ENCODE results near the gene DVL1. TPM values are rescaled to one million over a fixed set of nuclear protein-coding genes. Genes with fewer than 3 reads are reported as not detected.

The DVL1 gene
- total RNA-seq, 6 donors from 2014 or later, result 71.8 to 205 (median 90.6) TPM

DNA sequence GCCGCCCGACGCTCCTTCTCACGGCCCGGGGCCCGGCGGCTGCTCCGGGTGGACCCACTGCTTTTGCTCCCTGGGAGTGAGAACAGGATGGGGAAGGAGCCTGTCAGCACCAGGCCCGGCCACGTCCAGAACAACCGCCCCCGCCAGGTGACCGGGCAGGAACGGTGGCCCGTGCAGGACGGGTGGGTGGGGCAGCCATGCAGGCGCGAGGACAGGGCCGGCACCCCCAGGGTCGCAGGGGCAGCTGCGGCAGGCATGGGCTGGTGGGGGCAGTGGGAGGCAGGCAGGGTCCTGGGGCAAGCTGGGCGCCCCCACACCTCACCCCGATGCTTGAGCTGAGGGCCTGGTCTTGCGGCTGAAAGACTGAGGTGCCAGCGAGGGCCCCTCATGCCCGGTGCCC, 12.8 kb downstream of the DVL1 start:
- no peaks in the 10 kb centered on the region for H3K27me3 ChIP-seq
- peaks cover 0 to 17% (median 1%) of the 10 kb centered on the region in 4 donors for H3K4me1 ChIP-seq
- H3K36me3 ChIP-seq, result peaks cover 3 to 64% (median 44%) of the 10 kb centered on the region in 4 donors
- H3K27ac ChIP-seq, result no peak overlapping the region
- H3K4me3 ChIP-seq, result no peak overlapping the region
- 96 to 98% methylated on average over 8 to 22 of the region's 26 CpGs for WGBS, 2 donors
- no peak for ATAC-seq (ENCODE audit: low FRiP score in 2 of 2)
- peak in 1 of 2 donors; percentile 79 for DNase-seq
- H3K9me3 ChIP-seq, result no peaks in the 10 kb centered on the region
- TF ChIP-seq EP300 (IDR thresholded peaks at IDR 0.05) (no peak), CTCF (IDR thresholded peaks at IDR 0.05) (no peak), POLR2A (IDR thresholded peaks at IDR 0.05) (no peak), POLR2AphosphoS5 (IDR thresholded peaks at IDR 0.05) (no peak)

- H3K36me3 ChIP-seq, result peaks cover 3 to 58% (median 41%) of the 10 kb centered on the region in 4 donors
- WGBS, 2 donors, result 60 to 88% methylated on average over 1 to 19 of the region's 21 CpGs
- H3K27ac ChIP-seq, result no peak overlapping the region
- no peaks in the 10 kb centered on the region for H3K27me3 ChIP-seq
- ATAC-seq (ENCODE audit: low FRiP score in 2 of 2) (no peak), DNase-seq (peak in 1 of 2 donors; percentile 75)
- no peaks in the 10 kb centered on the region for H3K9me3 ChIP-seq
- peaks cover 0 to 23% (median 8%) of the 10 kb centered on the region in 4 donors for H3K4me1 ChIP-seq
- no peak for TF ChIP-seq EP300 (IDR thresholded peaks at IDR 0.05)
- TF ChIP-seq POLR2AphosphoS5 (IDR thresholded peaks at IDR 0.05), result no peak
- TF ChIP-seq POLR2A (IDR thresholded peaks at IDR 0.05), result no peak
- no peak for TF ChIP-seq CTCF (IDR thresholded peaks at IDR 0.05)
- H3K4me3 ChIP-seq, result no peak overlapping the region
Measured at GRCh38 chr1:1335792-1336248, 13.4 kb downstream of the DVL1 start.

DNA sequence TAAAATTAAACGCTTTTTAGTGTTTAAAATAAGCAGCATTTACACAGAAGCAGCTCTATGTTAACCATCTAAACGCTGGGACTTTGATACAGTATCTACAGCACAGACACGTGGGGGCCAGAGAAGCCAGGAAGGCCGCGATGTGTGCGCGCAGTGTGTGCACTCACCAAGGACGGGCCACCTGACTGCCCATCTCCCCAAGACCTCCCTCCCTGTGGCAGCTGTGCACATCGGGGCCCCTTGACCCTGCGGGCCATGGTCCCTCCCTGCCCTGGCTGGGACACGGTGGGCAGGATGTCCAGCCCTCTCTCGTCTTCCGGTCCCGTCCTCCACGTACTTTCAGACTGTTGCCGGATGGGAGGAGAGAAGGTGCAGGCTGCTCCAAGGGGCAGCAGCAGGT, 13.9 kb downstream of the DVL1 start:
- no peak for TF ChIP-seq POLR2A (IDR thresholded peaks at IDR 0.05)
- no peak for TF ChIP-seq POLR2AphosphoS5 (IDR thresholded peaks at IDR 0.05)
- TF ChIP-seq EP300 (IDR thresholded peaks at IDR 0.05), result no peak
- no peak for TF ChIP-seq CTCF (IDR thresholded peaks at IDR 0.05)
- Histone ChIP-seq H3K9me3 (no peaks in the 10 kb centered on the region), H3K4me1 (peaks cover 0 to 28% (median 11%) of the 10 kb centered on the region in 4 donors), H3K36me3 (peaks cover 3 to 52% (median 37%) of the 10 kb centered on the region in 4 donors), H3K4me3 (no peak overlapping the region), H3K27ac (no peak overlapping the region), H3K27me3 (no peaks in the 10 kb centered on the region)
- 75 to 87% methylated on average over 12 to 16 of the region's 16 CpGs for WGBS, 2 donors
- DNase-seq, result peak in 1 of 2 donors; percentile 59
- no peak for ATAC-seq (ENCODE audit: low FRiP score in 2 of 2)

DNA sequence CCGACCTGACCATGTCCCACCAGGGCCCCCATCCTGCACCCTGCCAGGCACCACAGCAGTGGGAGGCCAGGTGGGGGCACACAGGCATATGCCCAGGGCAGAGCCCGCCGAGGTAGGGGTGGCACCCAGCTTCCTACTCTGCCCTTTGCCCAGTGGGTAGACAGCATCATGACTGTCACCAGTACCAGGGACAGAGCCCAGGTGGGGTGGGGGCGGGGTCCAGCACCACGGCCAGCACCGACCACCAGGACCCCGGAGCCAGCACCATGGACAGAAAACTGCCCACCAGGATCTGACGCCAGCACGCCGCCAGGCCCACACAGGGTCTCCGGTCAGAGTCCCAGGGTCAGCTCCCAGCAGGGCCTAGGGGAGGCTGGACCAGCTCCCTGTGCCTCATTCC, 14.4 kb downstream of the DVL1 start:
- H3K27ac ChIP-seq, result no peak overlapping the region
- H3K36me3 ChIP-seq, result peaks cover 3 to 48% (median 32%) of the 10 kb centered on the region in 4 donors
- ATAC-seq (ENCODE audit: low FRiP score in 2 of 2) (no peak), DNase-seq (peak in 1 of 2 donors; percentile 76)
- H3K4me1 ChIP-seq, result peaks cover 0 to 28% (median 11%) of the 10 kb centered on the region in 4 donors
- no peaks in the 10 kb centered on the region for H3K9me3 ChIP-seq
- TF ChIP-seq EP300 (IDR thresholded peaks at IDR 0.05), result no peak
- TF ChIP-seq POLR2A (IDR thresholded peaks at IDR 0.05), result no peak
- TF ChIP-seq POLR2AphosphoS5 (IDR thresholded peaks at IDR 0.05), result no peak
- no peak for TF ChIP-seq CTCF (IDR thresholded peaks at IDR 0.05)
- no peak overlapping the region for H3K4me3 ChIP-seq
- no peaks in the 10 kb centered on the region for H3K27me3 ChIP-seq
- 73% methylated on average over 10 of the region's 11 CpGs; no CpG with 5 or more reads in 1 of the 2 donors for WGBS, 2 donors

All from upper lobe of left lung (tissue), 6 donors.